Neural cell (in vitro differentiated cells): ENCODE measurements around the gene CAMKMT. TPM values are rescaled to one million over a fixed set of nuclear protein-coding genes. Genes with fewer than 3 reads are reported as not detected.

Source experiments
- H2AFZ ChIP-seq: fragments of 200-600, 300-800 bp; sonication (generic), shearing (Covaris generic); 2 replicates; pipeline ENCODE4 v1.6.0; 2014; ENCODE audit warnings: low read depth, mild to moderate bottlenecking, antibody characterized with exemption, low read length, moderate library complexity
- H3F3A ChIP-seq: fragments of 200-600 bp; shearing (Covaris generic); 2 replicates; pipeline ENCODE4 v1.6.1; 2016; ENCODE audit warnings: mild to moderate bottlenecking, moderate library complexity, mixed read lengths, antibody characterized with exemption, low read length; ENCODE audit not compliant: insufficient read depth, poor library complexity, severe bottlenecking
- H3K27ac ChIP-seq: fragments of 200-600, 300-800 bp; sonication (generic), shearing (Covaris generic); 2 replicates; pipeline ENCODE4 v1.5.1; 2014; ENCODE audit warnings: mild to moderate bottlenecking, low read length, moderate library complexity
- H3K27me3 ChIP-seq: fragments of 300-800, 200-600 bp; sonication (generic), shearing (Covaris generic); 2 replicates; pipeline ENCODE4 v1.6.0; 2014; ENCODE audit warnings: mild to moderate bottlenecking, low read depth, low read length, moderate library complexity; ENCODE audit not compliant: insufficient read depth
- H3K36me3 ChIP-seq: fragments of 300-800, 200-600 bp; sonication (generic), shearing (Covaris generic); 2 replicates; pipeline ENCODE4 v1.5.1; 2014; ENCODE audit warnings: mild to moderate bottlenecking, antibody characterized with exemption, low read length, moderate library complexity; ENCODE audit not compliant: insufficient read depth
- H3K4me2 ChIP-seq: fragments of 300-800, 200-600 bp; sonication (generic), shearing (Covaris generic); 2 replicates; pipeline ENCODE4 v1.6.0; 2014; ENCODE audit warnings: mild to moderate bottlenecking, low read length
- H3K4me3 ChIP-seq: fragments of 300-800, 200-600 bp; sonication (generic), shearing (Covaris generic); 2 replicates; pipeline ENCODE4 v1.5.1; 2014; ENCODE audit warnings: mild to moderate bottlenecking, low read length, moderate library complexity
- H3K79me2 ChIP-seq: fragments of 200-600 bp; shearing (Covaris generic); replicated peaks from 2 replicates; pipeline ENCODE4 v1.6.0; 2014; ENCODE audit warnings: mild to moderate bottlenecking, low read length, moderate library complexity; ENCODE audit not compliant: insufficient read depth
- H3K9ac ChIP-seq: fragments of 300-800, 200-600 bp; sonication (generic), shearing (Covaris generic); 2 replicates; pipeline ENCODE4 v1.6.1; 2016; ENCODE audit warnings: mild to moderate bottlenecking, low read length, mixed read lengths
- H3K9me2 ChIP-seq: fragments of 200-600 bp; shearing (Covaris generic); 2 replicates; pipeline ENCODE4 v1.6.1; 2016; ENCODE audit warnings: mild to moderate bottlenecking, low read length, mixed read lengths; ENCODE audit not compliant: insufficient read depth
- H3K9me3 ChIP-seq: fragments of 200-600, 300-800 bp; sonication (generic), shearing (Covaris generic); 2 replicates; pipeline ENCODE4 v1.6.1; 2016; ENCODE audit warnings: mild to moderate bottlenecking, mixed run types, low read length, moderate library complexity, mixed read lengths
- H4K20me1 ChIP-seq: fragments of 200-600 bp; shearing (Covaris generic); 2 replicates; pipeline ENCODE4 v1.6.1; 2016; ENCODE audit warnings: mild to moderate bottlenecking, mixed run types; ENCODE audit not compliant: insufficient read depth
- EP300 ChIP-seq: fragments of 450-650 bp; conservative IDR thresholded peaks from 2 replicates; pipeline ENCODE4 v1.6.1; 2014; ENCODE audit warnings: antibody characterized with exemption, mild to moderate bottlenecking, moderate library complexity; ENCODE audit not compliant: poor library complexity, severe bottlenecking
- EZH2 ChIP-seq: fragments of 200-600, 300-800 bp; shearing (Covaris generic), sonication (generic); IDR thresholded peaks from 2 replicates; pipeline ENCODE4 v1.6.1; 2014; ENCODE audit warnings: antibody characterized with exemption, low read length, borderline replicate concordance, mild to moderate bottlenecking; ENCODE audit not compliant: insufficient read depth, poor library complexity, severe bottlenecking
- MXI1 ChIP-seq: fragments of 450-650 bp; conservative IDR thresholded peaks from 2 replicates; pipeline ENCODE4 v1.6.1; 2014; ENCODE audit warnings: antibody characterized with exemption, mild to moderate bottlenecking; ENCODE audit not compliant: poor library complexity, severe bottlenecking
- POLR2AphosphoS5 ChIP-seq: IDR thresholded peaks from 2 replicates; pipeline ENCODE4 v1.6.1; 2012
- RAD21 ChIP-seq: fragments of 450-650 bp; conservative IDR thresholded peaks from 2 replicates; pipeline ENCODE4 v1.6.1; 2014; ENCODE audit warnings: antibody characterized with exemption, mild to moderate bottlenecking, moderate library complexity
- SMC3 ChIP-seq: fragments of 450-650 bp; conservative IDR thresholded peaks from 2 replicates; pipeline ENCODE4 v1.6.1; 2014; ENCODE audit warnings: antibody characterized with exemption, mild to moderate bottlenecking, moderate library complexity; ENCODE audit not compliant: poor library complexity
- TAF1 ChIP-seq: IDR thresholded peaks from 2 replicates; pipeline ENCODE4 v1.6.1; 2012; ENCODE audit warnings: low read depth
- polyA plus RNA-seq: library from polyadenylated mRNA; depleted of rRNA; stranded (reverse); fragments of >200 nt; gene quantifications from 2 replicates; pipeline ENCODE4 v1.2.3, GENCODE V29; 2014
- TF ChIP-seq, protein P1 (sequence below): fragments of 450-650 bp; IDR thresholded peaks from 2 replicates; pipeline ENCODE4 v1.5.1; 2014; ENCODE audit warnings: antibody characterized with exemption, mild to moderate bottlenecking, moderate library complexity; ENCODE audit not compliant: poor library complexity, severe bottlenecking
- TF ChIP-seq, protein P2 (sequence below): IDR thresholded peaks from 2 replicates; pipeline ENCODE4 v1.6.1; 2012; ENCODE audit warnings: borderline replicate concordance

Gene CAMKMT
- polyA plus RNA-seq, 1 donor from 2014 or later = 5.1 TPM

DNA sequence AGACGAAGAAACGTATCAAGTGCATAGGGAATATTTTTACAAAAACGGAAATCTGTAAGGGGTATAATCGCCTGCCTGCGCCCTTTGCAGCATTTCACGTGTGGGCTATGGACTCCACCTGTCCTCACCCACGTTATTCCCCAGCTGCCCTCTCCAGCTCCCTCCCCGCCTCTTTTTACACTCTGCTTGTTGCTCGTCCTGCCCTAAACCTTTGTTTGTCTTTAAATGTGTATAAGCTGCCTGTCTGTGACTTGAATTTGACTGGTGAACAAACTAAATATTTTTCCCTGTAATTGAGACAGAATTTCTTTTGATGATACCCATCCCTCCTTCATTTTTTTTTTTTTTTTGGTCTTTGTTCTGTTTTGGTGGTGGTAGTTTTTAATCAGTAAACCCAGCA lies 410.4 kb downstream of the CAMKMT start:
- H3K9me2 ChIP-seq = no peaks in the 10 kb centered on the region
- H4K20me1 ChIP-seq = no peaks in the 10 kb centered on the region
- H3K4me3 ChIP-seq = no peak overlapping the region
- H3K27me3 ChIP-seq = no peaks in the 10 kb centered on the region
- no peak overlapping the region for H3K9ac ChIP-seq
- no peaks in the 10 kb centered on the region for H3K79me2 ChIP-seq
- H3K36me3 ChIP-seq = no peaks in the 10 kb centered on the region
- H3K4me2 ChIP-seq = no peak overlapping the region
- no peaks in the 10 kb centered on the region for H3K9me3 ChIP-seq
- no peak for TF ChIP-seq EP300
- no peak for TF ChIP-seq SMC3
- TF ChIP-seq POLR2AphosphoS5 = no peak
- TF ChIP-seq TAF1 = no peak
- TF ChIP-seq, protein P1, sequence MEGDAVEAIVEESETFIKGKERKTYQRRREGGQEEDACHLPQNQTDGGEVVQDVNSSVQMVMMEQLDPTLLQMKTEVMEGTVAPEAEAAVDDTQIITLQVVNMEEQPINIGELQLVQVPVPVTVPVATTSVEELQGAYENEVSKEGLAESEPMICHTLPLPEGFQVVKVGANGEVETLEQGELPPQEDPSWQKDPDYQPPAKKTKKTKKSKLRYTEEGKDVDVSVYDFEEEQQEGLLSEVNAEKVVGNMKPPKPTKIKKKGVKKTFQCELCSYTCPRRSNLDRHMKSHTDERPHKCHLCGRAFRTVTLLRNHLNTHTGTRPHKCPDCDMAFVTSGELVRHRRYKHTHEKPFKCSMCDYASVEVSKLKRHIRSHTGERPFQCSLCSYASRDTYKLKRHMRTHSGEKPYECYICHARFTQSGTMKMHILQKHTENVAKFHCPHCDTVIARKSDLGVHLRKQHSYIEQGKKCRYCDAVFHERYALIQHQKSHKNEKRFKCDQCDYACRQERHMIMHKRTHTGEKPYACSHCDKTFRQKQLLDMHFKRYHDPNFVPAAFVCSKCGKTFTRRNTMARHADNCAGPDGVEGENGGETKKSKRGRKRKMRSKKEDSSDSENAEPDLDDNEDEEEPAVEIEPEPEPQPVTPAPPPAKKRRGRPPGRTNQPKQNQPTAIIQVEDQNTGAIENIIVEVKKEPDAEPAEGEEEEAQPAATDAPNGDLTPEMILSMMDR = no peak
- no peak for TF ChIP-seq RAD21
- no peak for TF ChIP-seq MXI1
- TF ChIP-seq, protein P2, sequence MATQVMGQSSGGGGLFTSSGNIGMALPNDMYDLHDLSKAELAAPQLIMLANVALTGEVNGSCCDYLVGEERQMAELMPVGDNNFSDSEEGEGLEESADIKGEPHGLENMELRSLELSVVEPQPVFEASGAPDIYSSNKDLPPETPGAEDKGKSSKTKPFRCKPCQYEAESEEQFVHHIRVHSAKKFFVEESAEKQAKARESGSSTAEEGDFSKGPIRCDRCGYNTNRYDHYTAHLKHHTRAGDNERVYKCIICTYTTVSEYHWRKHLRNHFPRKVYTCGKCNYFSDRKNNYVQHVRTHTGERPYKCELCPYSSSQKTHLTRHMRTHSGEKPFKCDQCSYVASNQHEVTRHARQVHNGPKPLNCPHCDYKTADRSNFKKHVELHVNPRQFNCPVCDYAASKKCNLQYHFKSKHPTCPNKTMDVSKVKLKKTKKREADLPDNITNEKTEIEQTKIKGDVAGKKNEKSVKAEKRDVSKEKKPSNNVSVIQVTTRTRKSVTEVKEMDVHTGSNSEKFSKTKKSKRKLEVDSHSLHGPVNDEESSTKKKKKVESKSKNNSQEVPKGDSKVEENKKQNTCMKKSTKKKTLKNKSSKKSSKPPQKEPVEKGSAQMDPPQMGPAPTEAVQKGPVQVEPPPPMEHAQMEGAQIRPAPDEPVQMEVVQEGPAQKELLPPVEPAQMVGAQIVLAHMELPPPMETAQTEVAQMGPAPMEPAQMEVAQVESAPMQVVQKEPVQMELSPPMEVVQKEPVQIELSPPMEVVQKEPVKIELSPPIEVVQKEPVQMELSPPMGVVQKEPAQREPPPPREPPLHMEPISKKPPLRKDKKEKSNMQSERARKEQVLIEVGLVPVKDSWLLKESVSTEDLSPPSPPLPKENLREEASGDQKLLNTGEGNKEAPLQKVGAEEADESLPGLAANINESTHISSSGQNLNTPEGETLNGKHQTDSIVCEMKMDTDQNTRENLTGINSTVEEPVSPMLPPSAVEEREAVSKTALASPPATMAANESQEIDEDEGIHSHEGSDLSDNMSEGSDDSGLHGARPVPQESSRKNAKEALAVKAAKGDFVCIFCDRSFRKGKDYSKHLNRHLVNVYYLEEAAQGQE = no peak
- no peak for TF ChIP-seq EZH2
- no peak overlapping the region for H2AFZ ChIP-seq
- peaks cover 9% of the 10 kb centered on the region for H3F3A ChIP-seq
- peak overlapping the region; percentile 50 for H3K27ac ChIP-seq

DNA sequence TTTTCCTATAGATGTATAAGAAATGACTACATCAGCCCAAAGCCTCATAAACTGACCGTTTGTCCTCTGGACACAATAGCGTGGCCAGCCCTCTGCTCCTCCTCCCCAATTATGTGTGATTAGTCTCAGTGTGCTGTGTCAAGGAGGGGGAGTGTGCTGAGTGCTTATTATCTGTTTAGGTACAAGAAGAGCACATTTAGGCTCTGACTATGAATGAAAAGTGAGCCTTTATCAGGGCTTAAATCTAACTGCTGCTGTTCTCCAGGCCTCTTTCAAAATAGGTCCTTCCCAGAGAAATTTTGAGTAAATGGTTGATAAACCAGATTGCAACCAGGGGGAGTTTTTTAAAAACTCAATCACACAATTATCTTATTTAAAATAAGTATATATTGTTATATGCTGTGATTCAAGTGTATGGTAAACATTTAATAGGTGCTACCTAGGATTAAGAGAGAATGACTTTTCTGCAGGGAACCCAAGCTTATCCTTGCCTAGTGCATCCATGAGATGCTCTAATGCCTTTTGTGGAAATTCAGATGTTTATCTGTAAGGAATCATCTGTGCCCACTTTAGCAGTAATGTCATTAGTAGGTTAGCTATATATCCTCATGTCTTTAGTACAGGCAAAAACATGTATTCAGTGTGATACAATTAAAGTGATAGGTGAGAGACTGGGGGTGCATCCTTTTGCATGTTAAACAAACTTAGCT lies 411.1 kb downstream of the CAMKMT start:
- no peak overlapping the region for H2AFZ ChIP-seq
- H3K36me3 ChIP-seq = no peaks in the 10 kb centered on the region
- TF ChIP-seq, protein P2 = no peak
- TF ChIP-seq SMC3 (no peak), RAD21 (no peak), EZH2 (no peak), POLR2AphosphoS5 (no peak)
- TF ChIP-seq, protein P1 = no peak
- no peak overlapping the region for H3K9ac ChIP-seq
- H3K9me2 ChIP-seq = no peaks in the 10 kb centered on the region
- peaks cover 11% of the 10 kb centered on the region for H3F3A ChIP-seq
- no peaks in the 10 kb centered on the region for H3K27me3 ChIP-seq
- peak overlapping the region; percentile 50 for H3K27ac ChIP-seq
- no peak overlapping the region for H3K4me3 ChIP-seq
- H3K4me2 ChIP-seq = no peak overlapping the region
- no peaks in the 10 kb centered on the region for H4K20me1 ChIP-seq
- H3K79me2 ChIP-seq = no peaks in the 10 kb centered on the region
- H3K9me3 ChIP-seq = no peaks in the 10 kb centered on the region
